GM23338 (cell line): ENCODE results near the gene DPEP2NB. TPM values are rescaled to one million over a fixed set of nuclear protein-coding genes. Genes with fewer than 3 reads are reported as not detected.
"Not testable (repeated sequence)": the region's sequence is repeated elsewhere in the genome, so short reads cannot be mapped to it uniquely, and the experiment has no call there.

Source experiments
- ATAC-seq: fragments of 200-7000 bp; cut with Tn5 transposase; 3 replicates; pipeline ENCODE4 v1.9.1; 2020
- DNase-seq: peaks from one replicate; pipeline ENCODE4 v3.0.0-alpha.2; 2015; ENCODE audit warnings: low spot score
- H2AFZ ChIP-seq: fragments of 200-600 bp; sonication (generic); 2 replicates; pipeline ENCODE4 v1.8.0; 2016; ENCODE audit warnings: antibody characterized with exemption, mild to moderate bottlenecking, moderate library complexity
- H3F3A ChIP-seq: fragments of 200-600 bp; sonication (generic); replicated peaks from 2 replicates; pipeline ENCODE4 v1.8.0; 2017; ENCODE audit warnings: antibody characterized with exemption, mixed run types, low read depth
- H3K27ac ChIP-seq: fragments of 200-600 bp; sonication (generic); 2 replicates; pipeline ENCODE4 v1.6.1; 2016; ENCODE audit warnings: low read depth
- H3K27me3 ChIP-seq: fragments of 200-600 bp; sonication (generic); 2 replicates; pipeline ENCODE4 v1.8.0; 2016; ENCODE audit warnings: mild to moderate bottlenecking, mixed run types, moderate library complexity; ENCODE audit not compliant: insufficient read depth
- H3K36me3 ChIP-seq: fragments of 200-600 bp; sonication (generic); 2 replicates; pipeline ENCODE4 v1.8.0; 2016; ENCODE audit warnings: mild to moderate bottlenecking; ENCODE audit not compliant: insufficient read depth
- H3K4me1 ChIP-seq: fragments of 200-600 bp; sonication (generic); 2 replicates; pipeline ENCODE4 v1.8.0; 2016; ENCODE audit warnings: mild to moderate bottlenecking, moderate library complexity; ENCODE audit not compliant: insufficient read depth
- H3K4me2 ChIP-seq: fragments of 200-600 bp; sonication (generic); 2 replicates; pipeline ENCODE4 v1.7.1; 2017; ENCODE audit warnings: mixed run types
- H3K4me3 ChIP-seq: fragments of 200-600 bp; sonication (generic); 2 replicates; pipeline ENCODE4 v1.6.1; 2016; ENCODE audit warnings: mixed run types
- H3K79me2 ChIP-seq: fragments of 200-600 bp; sonication (generic); replicated peaks from 2 replicates; pipeline ENCODE4 v1.8.0; 2017; ENCODE audit warnings: mild to moderate bottlenecking; ENCODE audit not compliant: insufficient read depth
- H3K9me2 ChIP-seq: fragments of 200-600 bp; sonication (generic); 2 replicates; pipeline ENCODE4 v1.8.0; 2017; ENCODE audit not compliant: insufficient read depth
- H4K20me1 ChIP-seq: fragments of 200-600 bp; sonication (generic); replicated peaks from 2 replicates; pipeline ENCODE4 v1.8.0; 2017; ENCODE audit warnings: mild to moderate bottlenecking; ENCODE audit not compliant: insufficient read depth
- H3K27ac Mint-ChIP-seq: 2 replicates; pipeline ENCODE4 v1.8.0; 2020; ENCODE audit warnings: inconsistent platforms, mild to moderate bottlenecking, moderate library complexity, mixed read lengths
- H3K27me3 Mint-ChIP-seq: 3 replicates; pipeline ENCODE4 v1.8.0; 2022; ENCODE audit warnings: low read depth, mild to moderate bottlenecking, moderate library complexity, mixed read lengths, inconsistent platforms; ENCODE audit not compliant: insufficient read depth, poor library complexity
- H3K36me3 Mint-ChIP-seq: 3 replicates; pipeline ENCODE4 v1.8.0; 2021; ENCODE audit warnings: low read depth, mild to moderate bottlenecking, inconsistent platforms, moderate library complexity, mixed read lengths
- H3K4me1 Mint-ChIP-seq: 3 replicates; pipeline ENCODE4 v1.8.0; 2020; ENCODE audit warnings: mild to moderate bottlenecking, inconsistent platforms, mixed read lengths
- H3K4me3 Mint-ChIP-seq: 3 replicates; pipeline ENCODE4 v1.8.0; 2021; ENCODE audit warnings: moderate library complexity, mild to moderate bottlenecking, inconsistent platforms, mixed read lengths
- H3K9me3 Mint-ChIP-seq: 3 replicates; pipeline ENCODE4 v1.8.0; 2020; ENCODE audit warnings: moderate library complexity, mild to moderate bottlenecking, inconsistent platforms, mixed read lengths
- NANOG ChIP-seq: IDR thresholded peaks from 2 replicates; pipeline ENCODE4 v1.6.1; 2016; ENCODE audit warnings: antibody characterized with exemption, borderline replicate concordance
- ZNF114 ChIP-seq: fragments of 250-450 bp; sonication (Bioruptor Pico); IDR thresholded peaks from 2 replicates; pipeline ENCODE4 v1.5.0; 2020; ENCODE audit warnings: mild to moderate bottlenecking, moderate library complexity
- polyA plus RNA-seq: library from polyadenylated mRNA; unstranded; fragments of >200 nt; fragmentation: Nextera tagmentation; extraction: Ambion mirVana; gene quantifications from 2 replicates; pipeline ENCODE4 v1.2.1, GENCODE V29; 2016
- total RNA-seq: library from RNA; depleted of rRNA; stranded (reverse); fragments of >200 nt; shearing (Covaris generic); gene quantifications from 2 replicates; pipeline ENCODE4 v1.2.3, GENCODE V29; 2014
- TF ChIP-seq, protein P1 (sequence below): IDR thresholded peaks from 2 replicates; pipeline ENCODE4 v1.6.1; 2016; ENCODE audit warnings: antibody characterized with exemption
- TF ChIP-seq, protein P2 (sequence below), 2 experiments: fragments of 200-600 bp in 1 of 2; sonication (generic) in 1 of 2; conservative IDR thresholded peaks; 2 replicates each; pipeline versions ENCODE4 v1.5.1 to v1.6.1; 2016 to 2017; ENCODE audit warnings: antibody characterized with exemption in 2 of 2, low read depth in 2 of 2, mild to moderate bottlenecking in 2 of 2, moderate library complexity in 1 of 2
- TF ChIP-seq, protein P3 (sequence below): IDR thresholded peaks from one replicate; pipeline ENCODE4 v1.6.1; 2018; ENCODE audit warnings: antibody characterized with exemption; ENCODE audit not compliant: unreplicated experiment

The DPEP2NB gene
- total and polyA plus RNA-seq, 2 experiments from 2014 or later, result not detected

DNA sequence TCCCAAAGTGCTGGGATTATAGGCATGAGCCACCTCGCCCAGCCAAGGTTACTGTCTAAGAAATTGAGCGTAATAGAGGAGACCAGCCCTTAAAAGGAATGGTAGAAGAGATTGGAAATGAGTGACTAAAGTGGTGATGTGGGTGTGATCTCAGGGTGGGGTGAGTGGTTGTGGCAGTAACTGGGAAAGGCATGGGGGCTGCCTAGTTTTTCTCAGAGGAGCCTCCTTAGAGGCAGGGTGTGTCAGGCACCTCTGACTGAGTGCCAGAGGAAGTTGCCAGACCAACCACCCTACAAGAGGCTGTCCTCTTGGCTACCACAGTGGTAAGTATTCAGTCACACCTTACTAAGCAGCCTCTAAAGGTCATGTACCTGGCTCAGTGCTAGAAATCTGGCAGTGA lies 16.2 kb upstream of the DPEP2NB start:
- H3K27me3 ChIP-seq, result no peaks in the 10 kb centered on the region
- Mint-ChIP-seq H3K27me3 (no peaks in the 10 kb centered on the region), H3K4me1 (no peaks in the 10 kb centered on the region), H3K4me3 (no peak overlapping the region), H3K9me3 (no peaks in the 10 kb centered on the region), H3K36me3 (peaks cover 16% of the 10 kb centered on the region), H3K27ac (no peak overlapping the region)
- H3K36me3 ChIP-seq, result no peaks in the 10 kb centered on the region
- H3K27ac ChIP-seq, result no peak overlapping the region
- no peak overlapping the region for H3K4me2 ChIP-seq
- no peaks in the 10 kb centered on the region; the same call in 1 of the 2 replicates for H4K20me1 ChIP-seq
- DNase-seq (peak; percentile 8), ATAC-seq (no peak)
- no peak for TF ChIP-seq ZNF114
- TF ChIP-seq, protein P1, sequence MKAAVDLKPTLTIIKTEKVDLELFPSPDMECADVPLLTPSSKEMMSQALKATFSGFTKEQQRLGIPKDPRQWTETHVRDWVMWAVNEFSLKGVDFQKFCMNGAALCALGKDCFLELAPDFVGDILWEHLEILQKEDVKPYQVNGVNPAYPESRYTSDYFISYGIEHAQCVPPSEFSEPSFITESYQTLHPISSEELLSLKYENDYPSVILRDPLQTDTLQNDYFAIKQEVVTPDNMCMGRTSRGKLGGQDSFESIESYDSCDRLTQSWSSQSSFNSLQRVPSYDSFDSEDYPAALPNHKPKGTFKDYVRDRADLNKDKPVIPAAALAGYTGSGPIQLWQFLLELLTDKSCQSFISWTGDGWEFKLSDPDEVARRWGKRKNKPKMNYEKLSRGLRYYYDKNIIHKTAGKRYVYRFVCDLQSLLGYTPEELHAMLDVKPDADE, result no peak
- no peaks in the 10 kb centered on the region for H3K79me2 ChIP-seq
- H3K9me2 ChIP-seq, result no peaks in the 10 kb centered on the region
- H3K4me1 ChIP-seq, result no peaks in the 10 kb centered on the region
- H3F3A ChIP-seq, result no peaks in the 10 kb centered on the region
- no peak overlapping the region for H3K4me3 ChIP-seq
- no peak overlapping the region for H2AFZ ChIP-seq

DNA sequence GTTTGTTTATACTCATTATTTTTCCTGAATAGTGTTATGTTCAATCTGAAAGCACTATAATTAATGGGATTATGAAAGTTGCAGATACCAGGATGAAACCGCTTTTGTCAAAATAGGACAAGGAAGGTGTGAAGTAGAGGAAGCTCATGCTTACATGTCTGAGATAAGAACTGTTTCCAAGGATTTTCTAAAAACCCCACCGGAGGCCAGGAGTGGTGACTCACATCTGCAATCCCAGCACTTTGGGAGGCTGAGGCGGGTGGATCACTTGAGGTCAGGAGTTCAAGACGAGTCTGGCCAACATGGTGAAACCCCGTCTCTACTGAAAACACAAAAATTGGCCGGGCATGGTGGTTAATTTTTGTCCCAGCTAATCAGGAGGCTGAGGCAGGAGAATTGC lies 14.4 kb upstream of the DPEP2NB start:
- not testable (repeated sequence) for H4K20me1 ChIP-seq, H3K4me2 ChIP-seq, H3F3A ChIP-seq, H3K4me1 ChIP-seq, H3K4me3 ChIP-seq, H3K9me3 Mint-ChIP-seq, DNase-seq, H3K36me3 ChIP-seq, H3K9me2 ChIP-seq, ATAC-seq, H3K27ac ChIP-seq, H3K4me1 Mint-ChIP-seq, H2AFZ ChIP-seq, H3K79me2 ChIP-seq, H3K4me3 Mint-ChIP-seq, H3K27me3 ChIP-seq, H3K27ac Mint-ChIP-seq, H3K27me3 Mint-ChIP-seq
- peaks cover 24% of the 10 kb centered on the region for H3K36me3 Mint-ChIP-seq

DNA sequence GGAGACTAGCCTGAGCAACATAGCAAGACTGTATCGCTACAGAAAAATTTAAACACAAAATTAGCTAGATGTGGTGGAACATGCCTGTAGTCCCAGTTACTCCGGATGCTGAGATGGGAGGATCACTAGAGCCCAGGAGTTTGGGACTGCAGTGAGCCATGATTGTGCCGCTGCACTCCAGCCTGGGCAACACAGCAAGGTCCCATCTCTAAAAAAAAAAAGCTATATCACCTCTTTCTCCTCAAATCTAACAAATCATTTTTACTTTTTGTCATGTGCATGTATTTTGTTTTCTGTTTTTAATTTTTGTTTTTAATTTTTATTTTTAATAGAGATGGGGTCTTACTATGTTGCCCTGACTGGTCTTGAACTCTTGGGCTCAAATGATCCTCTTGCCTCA lies 13.3 kb upstream of the DPEP2NB start:
- H3K4me1 Mint-ChIP-seq, result peaks cover 4% of the 10 kb centered on the region; the same call in 1 of the 3 replicates
- H3K27ac ChIP-seq, result no peak overlapping the region
- H3K4me1 ChIP-seq, result peaks cover 4% of the 10 kb centered on the region; the same call in 1 of the 2 replicates
- no peak overlapping the region for H3K27ac Mint-ChIP-seq
- no peak overlapping the region for H3K4me3 ChIP-seq
- H3F3A ChIP-seq, result no peaks in the 10 kb centered on the region
- H3K9me3 Mint-ChIP-seq, result no peaks in the 10 kb centered on the region
- DNase-seq (no peak), ATAC-seq (no peak)
- no peaks in the 10 kb centered on the region for H3K9me2 ChIP-seq
- H3K27me3 ChIP-seq, result no peaks in the 10 kb centered on the region
- no peak overlapping the region for H2AFZ ChIP-seq
- H3K79me2 ChIP-seq, result peaks cover 12% of the 10 kb centered on the region
- no peak overlapping the region for H3K4me2 ChIP-seq
- no peaks in the 10 kb centered on the region for H3K27me3 Mint-ChIP-seq
- H3K36me3 Mint-ChIP-seq, result peaks cover 24% of the 10 kb centered on the region
- H3K4me3 Mint-ChIP-seq, result no peak overlapping the region
- no peaks in the 10 kb centered on the region; the same call in 1 of the 2 replicates for H4K20me1 ChIP-seq
- H3K36me3 ChIP-seq, result no peaks in the 10 kb centered on the region
- TF ChIP-seq, protein P2, sequence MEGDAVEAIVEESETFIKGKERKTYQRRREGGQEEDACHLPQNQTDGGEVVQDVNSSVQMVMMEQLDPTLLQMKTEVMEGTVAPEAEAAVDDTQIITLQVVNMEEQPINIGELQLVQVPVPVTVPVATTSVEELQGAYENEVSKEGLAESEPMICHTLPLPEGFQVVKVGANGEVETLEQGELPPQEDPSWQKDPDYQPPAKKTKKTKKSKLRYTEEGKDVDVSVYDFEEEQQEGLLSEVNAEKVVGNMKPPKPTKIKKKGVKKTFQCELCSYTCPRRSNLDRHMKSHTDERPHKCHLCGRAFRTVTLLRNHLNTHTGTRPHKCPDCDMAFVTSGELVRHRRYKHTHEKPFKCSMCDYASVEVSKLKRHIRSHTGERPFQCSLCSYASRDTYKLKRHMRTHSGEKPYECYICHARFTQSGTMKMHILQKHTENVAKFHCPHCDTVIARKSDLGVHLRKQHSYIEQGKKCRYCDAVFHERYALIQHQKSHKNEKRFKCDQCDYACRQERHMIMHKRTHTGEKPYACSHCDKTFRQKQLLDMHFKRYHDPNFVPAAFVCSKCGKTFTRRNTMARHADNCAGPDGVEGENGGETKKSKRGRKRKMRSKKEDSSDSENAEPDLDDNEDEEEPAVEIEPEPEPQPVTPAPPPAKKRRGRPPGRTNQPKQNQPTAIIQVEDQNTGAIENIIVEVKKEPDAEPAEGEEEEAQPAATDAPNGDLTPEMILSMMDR (conservative IDR thresholded peaks at IDR 0.05; ENCODE audit: low read depth in 2 of 2), result no peak
- no peak for TF ChIP-seq NANOG
- TF ChIP-seq, protein P3, sequence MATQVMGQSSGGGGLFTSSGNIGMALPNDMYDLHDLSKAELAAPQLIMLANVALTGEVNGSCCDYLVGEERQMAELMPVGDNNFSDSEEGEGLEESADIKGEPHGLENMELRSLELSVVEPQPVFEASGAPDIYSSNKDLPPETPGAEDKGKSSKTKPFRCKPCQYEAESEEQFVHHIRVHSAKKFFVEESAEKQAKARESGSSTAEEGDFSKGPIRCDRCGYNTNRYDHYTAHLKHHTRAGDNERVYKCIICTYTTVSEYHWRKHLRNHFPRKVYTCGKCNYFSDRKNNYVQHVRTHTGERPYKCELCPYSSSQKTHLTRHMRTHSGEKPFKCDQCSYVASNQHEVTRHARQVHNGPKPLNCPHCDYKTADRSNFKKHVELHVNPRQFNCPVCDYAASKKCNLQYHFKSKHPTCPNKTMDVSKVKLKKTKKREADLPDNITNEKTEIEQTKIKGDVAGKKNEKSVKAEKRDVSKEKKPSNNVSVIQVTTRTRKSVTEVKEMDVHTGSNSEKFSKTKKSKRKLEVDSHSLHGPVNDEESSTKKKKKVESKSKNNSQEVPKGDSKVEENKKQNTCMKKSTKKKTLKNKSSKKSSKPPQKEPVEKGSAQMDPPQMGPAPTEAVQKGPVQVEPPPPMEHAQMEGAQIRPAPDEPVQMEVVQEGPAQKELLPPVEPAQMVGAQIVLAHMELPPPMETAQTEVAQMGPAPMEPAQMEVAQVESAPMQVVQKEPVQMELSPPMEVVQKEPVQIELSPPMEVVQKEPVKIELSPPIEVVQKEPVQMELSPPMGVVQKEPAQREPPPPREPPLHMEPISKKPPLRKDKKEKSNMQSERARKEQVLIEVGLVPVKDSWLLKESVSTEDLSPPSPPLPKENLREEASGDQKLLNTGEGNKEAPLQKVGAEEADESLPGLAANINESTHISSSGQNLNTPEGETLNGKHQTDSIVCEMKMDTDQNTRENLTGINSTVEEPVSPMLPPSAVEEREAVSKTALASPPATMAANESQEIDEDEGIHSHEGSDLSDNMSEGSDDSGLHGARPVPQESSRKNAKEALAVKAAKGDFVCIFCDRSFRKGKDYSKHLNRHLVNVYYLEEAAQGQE, result no peak
